Epithelial cell of proximal tubule (primary cell): ENCODE results near the gene EIF4EBP2. TPM values are rescaled to one million over a fixed set of nuclear protein-coding genes. Genes with fewer than 3 reads are reported as not detected.

Source experiments
- DNase-seq: peaks from one replicate; pipeline ENCODE4 v3.0.0-alpha.2; 2011; ENCODE audit warnings: low read depth
- H3K4me3 ChIP-seq: 2 replicates; pipeline ENCODE4 v1.5.1; 2011; ENCODE audit warnings: low read depth, mild to moderate bottlenecking, low read length
- CTCF ChIP-seq: conservative IDR thresholded peaks from 2 replicates; pipeline ENCODE4 v1.5.1; 2012; ENCODE audit warnings: low read depth, mild to moderate bottlenecking, low read length
- total RNA-seq: library from RNA; depleted of rRNA; stranded (reverse); fragments of >200 nt; gene quantifications from 2 replicates; pipeline ENCODE4 v1.2.3, GENCODE V29; 2015

Gene EIF4EBP2
- total RNA-seq, 1 donor from 2014 or later, result 24.3 TPM

GRCh38 chr10:70399177-70399576 is 4.8 kb upstream of the EIF4EBP2 start:
- no peak for DNase-seq
- TF ChIP-seq CTCF, result no peak
- H3K4me3 ChIP-seq, result no peak overlapping the region

- DNase-seq, result no peak
- no peak for TF ChIP-seq CTCF
- peak overlapping the region; percentile 89 for H3K4me3 ChIP-seq
Observed at GRCh38 chr10:70403483-70404035, 386 bp upstream of the EIF4EBP2 start.

GRCh38 chr10:70404787-70405036 is 767 bp downstream of the EIF4EBP2 start:
- DNase-seq, result no peak
- TF ChIP-seq CTCF, result no peak

GRCh38 chr10:70405037-70405824 is 1.3 kb downstream of the EIF4EBP2 start:
- peak; percentile 69 for DNase-seq
- no peak for TF ChIP-seq CTCF
- H3K4me3 ChIP-seq, result peak overlapping the region; percentile 89

More at GRCh38 chr10:70404787-70405036, 767 bp downstream of the EIF4EBP2 start:
- peak overlapping the region; percentile 89 for H3K4me3 ChIP-seq

- DNase-seq, result no peak
- no peak overlapping the region for H3K4me3 ChIP-seq
- no peak for TF ChIP-seq CTCF
Observed at GRCh38 chr10:70409772-70410171, 5.8 kb downstream of the EIF4EBP2 start.

- TF ChIP-seq CTCF, result no peak
- DNase-seq, result no peak
- no peak overlapping the region for H3K4me3 ChIP-seq
Observed at GRCh38 chr10:70410608-70411007, 6.7 kb downstream of the EIF4EBP2 start.

- no peak for TF ChIP-seq CTCF
- no peak for DNase-seq
Observed at GRCh38 chr10:70412356-70412755, 8.4 kb downstream of the EIF4EBP2 start.

More at GRCh38 chr10:70412356-70412755, 8.4 kb downstream of the EIF4EBP2 start:
- H3K4me3 ChIP-seq, result no peak overlapping the region
